Testis (tissue), 2 donors: ENCODE results near the gene ST6GALNAC5.

Source experiments
- POLR2A ChIP-seq: fragments of 450-650 bp; IDR thresholded peaks from one replicate; pipeline ENCODE4 v1.6.1; 2017; ENCODE audit warnings: antibody characterized with exemption, mild to moderate bottlenecking, moderate library complexity
- TF ChIP-seq, protein P1 (sequence below), 3 experiments: fragments of 450-650 bp in 2 of 3; fragments of 200-600 bp in 1 of 3; sonication (generic) in 1 of 3; IDR thresholded peaks; one replicate each; pipeline ENCODE4 v1.5.1; 2016 to 2019; ENCODE audit warnings: antibody characterized with exemption in 3 of 3, mild to moderate bottlenecking in 2 of 3, moderate library complexity in 1 of 3

GRCh38 chr1:76833856-76834255 lies 33.4 kb upstream of the ST6GALNAC5 start:
- TF ChIP-seq, protein P1, sequence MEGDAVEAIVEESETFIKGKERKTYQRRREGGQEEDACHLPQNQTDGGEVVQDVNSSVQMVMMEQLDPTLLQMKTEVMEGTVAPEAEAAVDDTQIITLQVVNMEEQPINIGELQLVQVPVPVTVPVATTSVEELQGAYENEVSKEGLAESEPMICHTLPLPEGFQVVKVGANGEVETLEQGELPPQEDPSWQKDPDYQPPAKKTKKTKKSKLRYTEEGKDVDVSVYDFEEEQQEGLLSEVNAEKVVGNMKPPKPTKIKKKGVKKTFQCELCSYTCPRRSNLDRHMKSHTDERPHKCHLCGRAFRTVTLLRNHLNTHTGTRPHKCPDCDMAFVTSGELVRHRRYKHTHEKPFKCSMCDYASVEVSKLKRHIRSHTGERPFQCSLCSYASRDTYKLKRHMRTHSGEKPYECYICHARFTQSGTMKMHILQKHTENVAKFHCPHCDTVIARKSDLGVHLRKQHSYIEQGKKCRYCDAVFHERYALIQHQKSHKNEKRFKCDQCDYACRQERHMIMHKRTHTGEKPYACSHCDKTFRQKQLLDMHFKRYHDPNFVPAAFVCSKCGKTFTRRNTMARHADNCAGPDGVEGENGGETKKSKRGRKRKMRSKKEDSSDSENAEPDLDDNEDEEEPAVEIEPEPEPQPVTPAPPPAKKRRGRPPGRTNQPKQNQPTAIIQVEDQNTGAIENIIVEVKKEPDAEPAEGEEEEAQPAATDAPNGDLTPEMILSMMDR (IDR thresholded peaks at IDR 0.05) = no peak
- TF ChIP-seq POLR2A = no peak
